Cardiac muscle cell (in vitro differentiated cells and primary cell): ENCODE data around the gene CEP97. TPM values are rescaled to one million over a fixed set of nuclear protein-coding genes. Genes with fewer than 3 reads are reported as not detected.
"Not testable (repeated sequence)": the region's sequence is repeated elsewhere in the genome, so short reads cannot be mapped to it uniquely, and the experiment has no call there.

Experiments
- DNase-seq, 2 donors: peaks; one replicate each; pipeline versions ENCODE4 v3.0.0 to v3.0.0-alpha.2; 2010 to 2017; ENCODE audit warnings: low read depth in 1 of 2, low spot score in 1 of 2
- H3K27ac ChIP-seq: fragments of 200-600 bp; sonication (generic); 2 replicates; pipeline ENCODE4 v1.5.1; 2016
- H3K27me3 ChIP-seq: fragments of 200-600 bp; sonication (generic); 2 replicates; pipeline ENCODE4 v1.6.0; 2016; ENCODE audit warnings: control low read depth
- H3K36me3 ChIP-seq: fragments of 200-600 bp; sonication (generic); 2 replicates; pipeline ENCODE4 v1.5.1; 2016; ENCODE audit warnings: control low read depth
- H3K4me1 ChIP-seq: fragments of 200-600 bp; sonication (generic); 2 replicates; pipeline ENCODE4 v1.8.1; 2017; ENCODE audit warnings: low read depth, mild to moderate bottlenecking, mixed run types
- H3K4me3 ChIP-seq: fragments of 200-600 bp; sonication (generic); 2 replicates; pipeline ENCODE4 v1.5.1; 2016; ENCODE audit warnings: mild to moderate bottlenecking
- H3K9me3 ChIP-seq: fragments of 200-600 bp; sonication (generic); 2 replicates; pipeline ENCODE4 v1.5.1; 2017; ENCODE audit warnings: low read depth, mild to moderate bottlenecking, control low read depth
- polyA plus RNA-seq: library from polyadenylated mRNA; unstranded; fragments of >200 nt; fragmentation: Nextera tagmentation; extraction: Ambion mirVana; gene quantifications from 2 replicates; pipeline ENCODE4 v1.2.1, GENCODE V29; 2016
- total RNA-seq: library from RNA; depleted of rRNA; stranded (reverse); fragments of >200 nt; gene quantifications from 2 replicates; pipeline ENCODE4 v1.2.3, GENCODE V29; 2016
- TF ChIP-seq, protein P1 (sequence below): IDR thresholded peaks from 2 replicates; pipeline ENCODE4 v1.5.1; 2012; ENCODE audit warnings: low read depth, mild to moderate bottlenecking, low read length

CEP97 gene
- total and polyA plus RNA-seq, 2 experiments from 2014 or later = 3.4 to 20.4 TPM

DNA sequence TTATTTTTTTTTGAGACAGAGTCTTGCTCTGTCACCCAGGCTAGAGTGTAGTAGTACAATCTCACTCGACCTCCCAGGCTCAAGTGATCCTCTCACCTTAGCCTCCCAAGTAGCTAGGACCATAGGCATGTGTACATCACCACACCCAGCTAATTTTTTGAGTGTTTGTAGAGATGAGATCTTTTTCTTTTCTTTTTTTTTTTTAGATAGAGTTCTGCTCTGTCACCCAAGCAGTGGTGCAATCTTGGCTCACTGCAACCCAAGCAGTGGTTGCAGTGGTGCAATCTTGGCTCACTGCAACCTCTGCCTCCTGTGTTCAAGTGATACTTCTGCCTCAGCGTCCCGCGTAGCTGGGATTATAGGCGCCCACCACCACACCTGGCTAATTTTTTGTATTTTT, 5.2 kb downstream of the CEP97 start:
- no peak overlapping the region for H3K4me3 ChIP-seq
- no peaks in the 10 kb centered on the region for H3K27me3 ChIP-seq
- DNase-seq = no peak
- no peak overlapping the region for H3K27ac ChIP-seq
- peaks cover 51% of the 10 kb centered on the region for H3K36me3 ChIP-seq
- TF ChIP-seq, protein P1, sequence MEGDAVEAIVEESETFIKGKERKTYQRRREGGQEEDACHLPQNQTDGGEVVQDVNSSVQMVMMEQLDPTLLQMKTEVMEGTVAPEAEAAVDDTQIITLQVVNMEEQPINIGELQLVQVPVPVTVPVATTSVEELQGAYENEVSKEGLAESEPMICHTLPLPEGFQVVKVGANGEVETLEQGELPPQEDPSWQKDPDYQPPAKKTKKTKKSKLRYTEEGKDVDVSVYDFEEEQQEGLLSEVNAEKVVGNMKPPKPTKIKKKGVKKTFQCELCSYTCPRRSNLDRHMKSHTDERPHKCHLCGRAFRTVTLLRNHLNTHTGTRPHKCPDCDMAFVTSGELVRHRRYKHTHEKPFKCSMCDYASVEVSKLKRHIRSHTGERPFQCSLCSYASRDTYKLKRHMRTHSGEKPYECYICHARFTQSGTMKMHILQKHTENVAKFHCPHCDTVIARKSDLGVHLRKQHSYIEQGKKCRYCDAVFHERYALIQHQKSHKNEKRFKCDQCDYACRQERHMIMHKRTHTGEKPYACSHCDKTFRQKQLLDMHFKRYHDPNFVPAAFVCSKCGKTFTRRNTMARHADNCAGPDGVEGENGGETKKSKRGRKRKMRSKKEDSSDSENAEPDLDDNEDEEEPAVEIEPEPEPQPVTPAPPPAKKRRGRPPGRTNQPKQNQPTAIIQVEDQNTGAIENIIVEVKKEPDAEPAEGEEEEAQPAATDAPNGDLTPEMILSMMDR = no peak
- peaks cover 6% of the 10 kb centered on the region for H3K4me1 ChIP-seq
- H3K9me3 ChIP-seq = no peaks in the 10 kb centered on the region

DNA sequence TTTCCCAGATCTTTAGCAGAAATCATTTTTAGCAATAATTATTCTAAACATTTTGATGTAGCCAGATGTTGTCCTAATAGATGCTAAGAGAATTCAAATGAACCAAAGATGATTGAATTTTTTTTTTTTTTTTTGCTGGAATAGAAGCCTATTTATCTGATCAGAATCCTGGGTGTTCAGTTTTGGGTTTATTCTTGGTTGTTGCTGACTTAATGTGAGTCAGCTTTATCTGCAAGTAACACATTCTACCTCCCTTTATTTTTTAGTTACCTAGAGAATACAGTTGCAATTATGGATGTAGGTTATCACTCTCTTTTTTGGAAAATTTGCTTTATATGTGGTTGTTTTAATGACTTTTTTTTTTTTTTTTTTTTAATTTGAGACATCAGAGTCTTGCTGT, 6.4 kb downstream of the CEP97 start:
- Histone ChIP-seq H3K27me3 (no peaks in the 10 kb centered on the region), H3K4me1 (peaks cover 3% of the 10 kb centered on the region), H3K27ac (no peak overlapping the region), H3K36me3 (peaks cover 58% of the 10 kb centered on the region), H3K9me3 (no peaks in the 10 kb centered on the region), H3K4me3 (no peak overlapping the region)
- TF ChIP-seq, protein P1 = no peak
- no peak for DNase-seq

DNA sequence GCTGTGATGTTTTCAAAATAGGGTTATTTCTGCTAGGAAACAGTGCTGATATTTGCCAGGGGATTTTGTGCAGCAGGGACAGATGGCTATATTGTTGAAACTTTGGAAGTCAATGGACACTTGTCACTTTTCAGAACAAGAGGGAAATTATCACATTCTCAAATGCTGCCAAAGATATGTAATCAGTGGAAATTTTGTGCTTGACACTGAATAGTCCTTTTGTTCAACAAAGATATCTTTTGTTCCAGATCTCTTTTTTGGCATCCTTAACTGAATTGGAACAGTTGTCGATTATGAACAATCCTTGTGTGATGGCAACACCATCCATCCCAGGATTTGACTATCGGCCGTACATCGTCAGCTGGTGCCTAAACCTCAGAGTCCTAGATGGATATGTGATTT, 7.8 kb downstream of the CEP97 start:
- Histone ChIP-seq H3K27ac (no peak overlapping the region), H3K4me1 (no peaks in the 10 kb centered on the region), H3K36me3 (peaks cover 55% of the 10 kb centered on the region), H3K9me3 (no peaks in the 10 kb centered on the region), H3K4me3 (no peak overlapping the region), H3K27me3 (no peaks in the 10 kb centered on the region)
- no peak for DNase-seq
- TF ChIP-seq, protein P1 = no peak

DNA sequence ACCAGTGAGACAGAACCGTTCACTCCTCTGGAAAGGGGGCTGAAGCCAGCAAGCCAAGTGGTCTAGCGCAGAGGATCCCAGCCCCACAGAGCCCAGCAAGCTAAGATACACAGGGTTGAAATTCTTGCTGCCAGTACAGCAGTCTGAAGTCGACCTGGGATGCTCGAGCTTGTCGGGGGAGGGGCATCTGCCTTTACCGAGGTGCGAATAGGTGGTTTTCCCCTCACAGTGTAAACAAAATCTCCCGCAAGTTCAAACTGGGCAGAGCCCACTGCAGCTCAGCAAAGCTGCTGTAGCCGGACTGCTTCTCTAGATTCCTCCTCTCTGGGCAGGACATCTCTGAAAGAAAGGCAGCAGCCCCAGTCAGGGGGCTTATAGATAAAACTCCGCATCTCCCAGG, 11.4 kb downstream of the CEP97 start:
- Histone ChIP-seq H3K9me3 (no peaks in the 10 kb centered on the region), H3K27ac (no peak overlapping the region), H3K36me3 (peaks cover 33% of the 10 kb centered on the region), H3K27me3 (no peaks in the 10 kb centered on the region), H3K4me3 (no peak overlapping the region), H3K4me1 (no peaks in the 10 kb centered on the region)
- TF ChIP-seq, protein P1 = no peak
- DNase-seq = no peak

DNA sequence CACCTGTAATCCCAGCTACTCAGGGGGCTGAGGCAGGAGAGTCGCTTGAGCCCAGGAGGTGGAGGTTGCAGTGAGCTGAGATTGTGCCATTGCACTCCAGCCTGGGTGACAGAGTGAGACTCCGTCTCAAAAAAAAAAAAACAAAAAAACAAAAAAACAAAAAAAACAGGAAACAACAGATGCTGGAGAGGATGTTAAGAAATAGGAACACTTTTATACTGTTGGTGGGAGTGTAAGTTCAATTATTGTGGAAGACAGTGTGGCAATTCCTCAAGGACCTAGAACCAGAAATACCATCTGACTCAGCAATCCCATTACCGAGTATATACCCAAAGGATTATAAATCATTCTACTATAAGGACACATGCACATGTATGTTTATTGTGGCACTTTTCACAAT, 17.5 kb downstream of the CEP97 start:
- DNase-seq, H3K4me1 ChIP-seq, H3K27me3 ChIP-seq, H3K4me3 ChIP-seq, H3K9me3 ChIP-seq, H3K36me3 ChIP-seq, H3K27ac ChIP-seq: not testable (repeated sequence)

DNA sequence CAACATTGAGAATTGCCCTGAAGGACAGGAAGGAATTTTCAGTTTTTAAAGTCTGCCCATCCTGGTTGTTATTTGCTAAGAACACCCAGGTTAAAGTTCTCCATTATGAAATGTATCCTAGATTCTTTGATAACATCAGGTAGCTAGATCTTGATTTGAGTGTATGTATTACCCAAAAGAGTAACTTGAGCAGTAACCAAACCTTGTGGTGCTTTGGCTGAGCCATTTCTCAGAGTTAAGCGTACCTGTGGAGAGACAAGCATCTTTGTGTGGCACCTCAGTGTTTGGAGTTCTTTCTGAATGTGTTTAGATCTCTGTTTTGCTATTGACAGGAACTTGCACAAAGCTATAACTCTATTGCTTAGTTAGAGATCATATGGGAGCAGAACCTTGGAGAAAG, 20.4 kb downstream of the CEP97 start:
- Histone ChIP-seq H3K36me3 (no peaks in the 10 kb centered on the region), H3K4me1 (no peaks in the 10 kb centered on the region), H3K27ac (no peak overlapping the region), H3K4me3 (no peak overlapping the region), H3K27me3 (no peaks in the 10 kb centered on the region), H3K9me3 (no peaks in the 10 kb centered on the region)
- TF ChIP-seq, protein P1 = no peak
- no peak for DNase-seq

DNA sequence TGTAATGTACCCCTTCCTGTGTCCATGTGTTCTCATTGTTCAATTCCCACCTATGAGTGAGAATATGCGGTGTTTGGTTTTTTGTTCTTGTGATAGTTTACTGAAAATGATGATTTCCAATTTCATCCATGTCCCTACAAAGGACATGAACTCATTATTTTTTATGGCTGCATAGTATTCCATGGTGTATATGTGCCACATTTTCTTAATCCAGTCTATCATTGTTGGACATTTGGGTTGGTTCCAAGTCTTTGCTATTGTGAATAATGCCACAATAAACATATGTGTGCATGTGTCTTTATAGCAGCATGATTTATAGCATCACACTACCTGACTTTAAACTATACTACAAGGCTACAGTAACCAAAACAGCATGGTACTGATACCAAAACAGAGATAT, 21.5 kb downstream of the CEP97 start:
- not testable (repeated sequence) for H3K27me3 ChIP-seq, H3K36me3 ChIP-seq, H3K27ac ChIP-seq, H3K4me3 ChIP-seq, H3K9me3 ChIP-seq, H3K4me1 ChIP-seq, DNase-seq

DNA sequence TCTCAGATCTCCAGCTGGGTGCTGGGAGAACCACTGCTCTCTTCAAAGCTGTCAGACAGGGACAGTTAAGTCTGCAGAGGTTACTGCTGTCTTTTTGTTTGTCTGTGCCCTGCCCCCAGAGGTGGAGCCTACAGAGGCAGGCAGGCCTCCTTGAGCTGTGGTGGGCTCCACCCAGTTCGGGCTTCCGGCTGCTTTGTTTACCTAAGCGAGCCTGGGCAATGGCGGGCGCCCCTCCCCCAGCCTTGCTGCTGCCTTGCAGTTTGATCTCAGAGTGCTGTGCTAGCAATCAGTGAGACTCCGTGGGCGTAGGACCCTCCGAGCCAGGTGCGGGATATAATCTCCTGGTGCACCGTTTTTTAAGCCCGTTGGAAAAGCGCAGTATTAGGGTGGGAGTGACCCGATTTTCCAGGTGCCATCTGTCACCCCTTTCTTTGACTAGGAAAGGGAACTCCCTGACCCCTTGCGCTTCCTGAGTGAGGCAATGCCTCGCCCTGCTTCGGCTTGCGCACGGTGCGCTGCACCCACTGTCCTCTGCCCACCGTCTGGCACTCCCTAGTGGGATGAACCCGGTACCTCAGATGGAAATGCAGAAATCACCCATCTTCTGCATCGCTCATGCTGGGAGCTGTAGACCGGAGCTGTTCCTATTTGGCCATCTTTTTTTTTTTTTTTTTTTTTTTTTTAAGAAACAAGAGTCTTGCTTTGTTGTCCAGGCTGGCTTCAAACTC, 29.1 kb downstream of the CEP97 start:
- peaks cover 34% of the 10 kb centered on the region for H3K36me3 ChIP-seq
- not testable (repeated sequence) for H3K4me1 ChIP-seq, H3K27ac ChIP-seq

More for the DNA sequence above, 29.1 kb downstream of the CEP97 start:
- not testable (repeated sequence) for H3K9me3 ChIP-seq, H3K27me3 ChIP-seq, H3K4me3 ChIP-seq, DNase-seq
